ENCODE data around the gene PRDM10.
A peak's percentile ranks its signal among the peaks of the same experiment; 100 is the strongest.

PRDM10 gene

DNA sequence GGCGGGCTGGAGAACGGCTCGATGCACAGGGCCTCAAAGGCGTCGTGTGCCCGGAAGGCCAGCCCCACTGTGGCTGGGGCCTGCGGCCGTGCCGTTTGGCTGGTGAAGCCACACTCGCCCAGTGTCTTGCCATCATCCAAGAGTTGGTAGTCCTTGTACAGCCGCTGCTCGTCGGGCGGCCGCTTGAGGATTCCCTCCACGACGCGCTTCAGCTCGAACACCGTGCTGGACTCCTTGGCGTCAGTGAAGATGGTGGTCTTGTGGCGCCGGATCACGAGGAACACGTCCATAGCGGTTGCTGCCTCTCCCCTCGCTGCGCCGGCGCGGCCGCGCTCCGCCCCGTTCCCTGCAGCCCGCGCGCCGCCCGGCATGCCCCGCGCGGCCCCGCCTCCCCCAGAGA lies 30.3 kb upstream of the PRDM10 start:
- Histone ChIP-seq H2BK12ac (ENCODE audit: low read length in 2 of 2) (no peak overlapping the region), H2AK5ac (ENCODE audit: low read length, severe bottlenecking) (no peak overlapping the region), H3K4me2 (ENCODE audit: low read length, poor library complexity, severe bottlenecking) (no peak overlapping the region), H3K4me3 (ENCODE audit: insufficient read depth in 1 of 2, low read depth in 1 of 2, low read length in 2 of 2) (no peak overlapping the region), H3K79me1 (replicated peaks; ENCODE audit: low read length, poor library complexity, severe bottlenecking) (no peaks in the 10 kb centered on the region), H3K18ac (ENCODE audit: low read depth in 1 of 2, low read length in 2 of 2) (no peak overlapping the region), H2BK120ac (ENCODE audit: low read depth, low read length) (no peak overlapping the region), H3K4me1 (ENCODE audit: control insufficient read depth, insufficient read depth, low read depth, low read length) (peaks cover 10% of the 10 kb centered on the region), H3K36me3 (ENCODE audit: control insufficient read depth in 1 of 2, insufficient read depth in 2 of 2, low read depth in 1 of 2, low read length in 2 of 2) (peaks cover 0 to 3% of the 10 kb centered on the region in 2 experiments), H4K8ac (ENCODE audit: low read length) (no peak overlapping the region), H3K4ac (ENCODE audit: low read depth in 1 of 2, low read length in 2 of 2) (no peak overlapping the region), H3K27me3 (ENCODE audit: control insufficient read depth in 1 of 2, insufficient read depth in 1 of 2, low read length in 2 of 2) (no peaks in the 10 kb centered on the region), H3K14ac (ENCODE audit: low read length in 2 of 2) (no peak overlapping the region), H3K9me3 (ENCODE audit: control insufficient read depth, low read length) (no peaks in the 10 kb centered on the region), H2BK15ac (ENCODE audit: low read depth, poor library complexity, severe bottlenecking) (no peak overlapping the region), H3K27ac (ENCODE audit: low read length, poor library complexity, severe bottlenecking) (no peak overlapping the region), H2BK5ac (ENCODE audit: low read depth, low read length, poor library complexity, severe bottlenecking) (no peak overlapping the region), H3K23ac (ENCODE audit: low read length in 2 of 2) (no peak overlapping the region), H3K9ac (ENCODE audit: low read length) (no peak overlapping the region), H4K91ac (ENCODE audit: low read length) (peak overlapping the region; percentile 50), H2AFZ (ENCODE audit: low read depth, low read length) (no peak overlapping the region)
- WGBS, result 95% methylated on average over 34 of the region's 44 CpGs
- DNase-seq, result no peak

DNA sequence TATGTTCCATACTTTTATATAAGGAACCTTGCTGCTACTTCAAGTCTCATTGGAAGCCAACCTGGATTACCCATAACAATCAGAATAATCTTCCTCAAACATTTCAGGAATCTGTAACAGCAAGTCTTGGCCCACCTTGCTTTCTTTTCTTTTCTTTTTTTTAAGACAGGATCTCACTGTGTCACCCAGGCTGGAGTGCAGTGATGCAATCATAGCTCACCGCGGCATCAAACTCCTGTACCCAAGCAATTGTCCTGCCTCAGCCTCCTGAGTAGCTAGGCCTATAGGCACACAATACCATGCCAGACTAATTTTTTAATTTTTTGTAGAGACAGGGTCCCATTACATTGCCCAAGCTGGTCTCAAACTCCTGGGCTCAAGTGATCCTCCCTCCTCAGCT lies 29.3 kb upstream of the PRDM10 start:
- Histone ChIP-seq H3K4me2 (ENCODE audit: low read length, poor library complexity, severe bottlenecking) (no peak overlapping the region), H2BK12ac (ENCODE audit: low read length in 2 of 2) (no peak overlapping the region), H3K9ac (ENCODE audit: low read length) (no peak overlapping the region), H3K36me3 (ENCODE audit: control insufficient read depth in 1 of 2, insufficient read depth in 2 of 2, low read depth in 1 of 2, low read length in 2 of 2) (peaks cover 0 to 3% of the 10 kb centered on the region in 2 experiments), H3K4me3 (ENCODE audit: insufficient read depth in 1 of 2, low read depth in 1 of 2, low read length in 2 of 2) (no peak overlapping the region), H3K9me3 (ENCODE audit: control insufficient read depth, low read length) (no peaks in the 10 kb centered on the region), H2BK120ac (ENCODE audit: low read depth, low read length) (no peak overlapping the region), H3K23ac (ENCODE audit: low read length in 2 of 2) (no peak overlapping the region), H2AK5ac (ENCODE audit: low read length, severe bottlenecking) (no peak overlapping the region), H3K18ac (ENCODE audit: low read depth in 1 of 2, low read length in 2 of 2) (no peak overlapping the region), H2AFZ (ENCODE audit: low read depth, low read length) (no peak overlapping the region), H2BK15ac (ENCODE audit: low read depth, poor library complexity, severe bottlenecking) (no peak overlapping the region), H3K79me1 (replicated peaks; ENCODE audit: low read length, poor library complexity, severe bottlenecking) (no peaks in the 10 kb centered on the region), H3K27me3 (ENCODE audit: control insufficient read depth in 1 of 2, insufficient read depth in 1 of 2, low read length in 2 of 2) (no peaks in the 10 kb centered on the region), H4K8ac (ENCODE audit: low read length) (no peak overlapping the region), H2BK5ac (ENCODE audit: low read depth, low read length, poor library complexity, severe bottlenecking) (no peak overlapping the region), H3K4me1 (ENCODE audit: control insufficient read depth, insufficient read depth, low read depth, low read length) (peaks cover 3% of the 10 kb centered on the region), H3K27ac (ENCODE audit: low read length, poor library complexity, severe bottlenecking) (no peak overlapping the region), H4K91ac (ENCODE audit: low read length) (no peak overlapping the region), H3K4ac (ENCODE audit: low read depth in 1 of 2, low read length in 2 of 2) (no peak overlapping the region), H3K14ac (ENCODE audit: low read length in 2 of 2) (no peak overlapping the region)
- WGBS, result 100% methylated on average over 2 of the region's 2 CpGs
- no peak for DNase-seq

- no peak overlapping the region for H2BK12ac ChIP-seq (ENCODE audit: low read length in 2 of 2)
- H2BK120ac ChIP-seq (ENCODE audit: low read depth, low read length), result no peak overlapping the region
- no peak overlapping the region for H2AFZ ChIP-seq (ENCODE audit: low read depth, low read length)
- no peaks in the 10 kb centered on the region for H3K9me3 ChIP-seq (ENCODE audit: control insufficient read depth, low read length)
- no peaks in the 10 kb centered on the region for H3K79me1 ChIP-seq (replicated peaks; ENCODE audit: low read length, poor library complexity, severe bottlenecking)
- H3K18ac ChIP-seq (ENCODE audit: low read depth in 1 of 2, low read length in 2 of 2), result no peak overlapping the region
- H3K36me3 ChIP-seq (ENCODE audit: control insufficient read depth in 1 of 2, insufficient read depth in 2 of 2, low read depth in 1 of 2, low read length in 2 of 2), result peaks cover 0 to 3% of the 10 kb centered on the region in 2 experiments
- H3K23ac ChIP-seq (ENCODE audit: low read length in 2 of 2), result no peak overlapping the region
- H3K9ac ChIP-seq (ENCODE audit: low read length), result no peak overlapping the region
- no peak overlapping the region for H2BK5ac ChIP-seq (ENCODE audit: low read depth, low read length, poor library complexity, severe bottlenecking)
- WGBS, result 100% methylated on average over 1 of the region's 1 CpG
- H3K27ac ChIP-seq (ENCODE audit: low read length, poor library complexity, severe bottlenecking), result no peak overlapping the region
- no peak overlapping the region for H3K4me2 ChIP-seq (ENCODE audit: low read length, poor library complexity, severe bottlenecking)
- no peak overlapping the region for H3K4ac ChIP-seq (ENCODE audit: low read depth in 1 of 2, low read length in 2 of 2)
- H4K8ac ChIP-seq (ENCODE audit: low read length), result no peak overlapping the region
- H3K14ac ChIP-seq (ENCODE audit: low read length in 2 of 2), result no peak overlapping the region
- no peak for DNase-seq
- no peak overlapping the region for H2BK15ac ChIP-seq (ENCODE audit: low read depth, poor library complexity, severe bottlenecking)
- H3K27me3 ChIP-seq (ENCODE audit: control insufficient read depth in 1 of 2, insufficient read depth in 1 of 2, low read length in 2 of 2), result no peaks in the 10 kb centered on the region
- H2AK5ac ChIP-seq (ENCODE audit: low read length, severe bottlenecking), result no peak overlapping the region
- no peak overlapping the region for H3K4me3 ChIP-seq (ENCODE audit: insufficient read depth in 1 of 2, low read depth in 1 of 2, low read length in 2 of 2)
- H3K4me1 ChIP-seq (ENCODE audit: control insufficient read depth, insufficient read depth, low read depth, low read length), result peaks cover 3% of the 10 kb centered on the region
- no peak overlapping the region for H4K91ac ChIP-seq (ENCODE audit: low read length)
These were observed 28.4 kb upstream of the PRDM10 start for GRCh38 chr11:130031056-130031455.

DNA sequence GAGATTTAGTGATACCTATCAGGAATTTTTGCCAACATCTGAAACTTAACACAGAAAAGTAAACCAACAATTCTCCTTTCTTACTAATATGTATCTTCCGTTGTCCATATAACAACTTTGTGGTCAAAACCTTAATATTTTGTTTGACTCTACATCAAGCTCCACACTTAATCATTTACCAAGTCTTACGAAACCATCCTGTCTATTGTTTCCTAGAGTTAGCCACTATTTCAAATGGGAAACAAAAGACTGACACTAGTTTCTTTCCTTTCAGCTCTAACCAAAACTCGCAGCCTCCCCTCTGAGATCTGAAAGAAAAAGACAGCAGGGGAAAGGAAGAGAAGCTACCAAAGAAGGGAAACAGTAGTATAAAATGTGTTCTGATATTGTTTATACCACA lies 26.5 kb upstream of the PRDM10 start:
- H3K4ac ChIP-seq (ENCODE audit: low read depth in 1 of 2, low read length in 2 of 2), result no peak overlapping the region
- H3K9me3 ChIP-seq (ENCODE audit: control insufficient read depth, low read length), result no peaks in the 10 kb centered on the region
- no peak overlapping the region for H2BK15ac ChIP-seq (ENCODE audit: low read depth, poor library complexity, severe bottlenecking)
- H4K8ac ChIP-seq (ENCODE audit: low read length), result no peak overlapping the region
- no peak overlapping the region for H3K9ac ChIP-seq (ENCODE audit: low read length)
- no peak overlapping the region for H2AFZ ChIP-seq (ENCODE audit: low read depth, low read length)
- no peak overlapping the region for H3K4me2 ChIP-seq (ENCODE audit: low read length, poor library complexity, severe bottlenecking)
- H3K14ac ChIP-seq (ENCODE audit: low read length in 2 of 2), result no peak overlapping the region
- H3K4me3 ChIP-seq (ENCODE audit: insufficient read depth in 1 of 2, low read depth in 1 of 2, low read length in 2 of 2), result no peak overlapping the region
- no peaks in the 10 kb centered on the region for H3K27me3 ChIP-seq (ENCODE audit: control insufficient read depth in 1 of 2, insufficient read depth in 1 of 2, low read length in 2 of 2)
- no peak overlapping the region for H4K91ac ChIP-seq (ENCODE audit: low read length)
- no peak overlapping the region for H3K27ac ChIP-seq (ENCODE audit: low read length, poor library complexity, severe bottlenecking)
- WGBS, result 88% methylated on average over 2 of the region's 3 CpGs
- no peaks in the 10 kb centered on the region for H3K79me1 ChIP-seq (replicated peaks; ENCODE audit: low read length, poor library complexity, severe bottlenecking)
- H3K18ac ChIP-seq (ENCODE audit: low read depth in 1 of 2, low read length in 2 of 2), result no peak overlapping the region
- H2AK5ac ChIP-seq (ENCODE audit: low read length, severe bottlenecking), result no peak overlapping the region
- peaks cover 3% of the 10 kb centered on the region for H3K4me1 ChIP-seq (ENCODE audit: control insufficient read depth, insufficient read depth, low read depth, low read length)
- H2BK12ac ChIP-seq (ENCODE audit: low read length in 2 of 2), result no peak overlapping the region
- H3K23ac ChIP-seq (ENCODE audit: low read length in 2 of 2), result no peak overlapping the region
- H2BK5ac ChIP-seq (ENCODE audit: low read depth, low read length, poor library complexity, severe bottlenecking), result no peak overlapping the region
- no peak overlapping the region for H2BK120ac ChIP-seq (ENCODE audit: low read depth, low read length)
- no peak for DNase-seq
- H3K36me3 ChIP-seq (ENCODE audit: control insufficient read depth in 1 of 2, insufficient read depth in 2 of 2, low read depth in 1 of 2, low read length in 2 of 2), result peaks cover 0 to 3% of the 10 kb centered on the region in 2 experiments

Measured in mesenchymal stem cell (in vitro differentiated cells and primary cell).